HG03442 (cell line): Measurements from ENCODE around the gene AMH.

Experiments
- ATAC-seq: cut with Tn5 transposase; IDR thresholded peaks from one replicate; pipeline ENCODE4 v1.9.1; 2021; ENCODE audit warnings: mild to moderate bottlenecking, moderate library complexity; ENCODE audit not compliant: unreplicated experiment

AMH gene

GRCh38 chr19:2233601-2234280 is 15.4 kb upstream of the AMH start:
- no peak for ATAC-seq

GRCh38 chr19:2234996-2235380 is 14.1 kb upstream of the AMH start:
- ATAC-seq = no peak

DNA sequence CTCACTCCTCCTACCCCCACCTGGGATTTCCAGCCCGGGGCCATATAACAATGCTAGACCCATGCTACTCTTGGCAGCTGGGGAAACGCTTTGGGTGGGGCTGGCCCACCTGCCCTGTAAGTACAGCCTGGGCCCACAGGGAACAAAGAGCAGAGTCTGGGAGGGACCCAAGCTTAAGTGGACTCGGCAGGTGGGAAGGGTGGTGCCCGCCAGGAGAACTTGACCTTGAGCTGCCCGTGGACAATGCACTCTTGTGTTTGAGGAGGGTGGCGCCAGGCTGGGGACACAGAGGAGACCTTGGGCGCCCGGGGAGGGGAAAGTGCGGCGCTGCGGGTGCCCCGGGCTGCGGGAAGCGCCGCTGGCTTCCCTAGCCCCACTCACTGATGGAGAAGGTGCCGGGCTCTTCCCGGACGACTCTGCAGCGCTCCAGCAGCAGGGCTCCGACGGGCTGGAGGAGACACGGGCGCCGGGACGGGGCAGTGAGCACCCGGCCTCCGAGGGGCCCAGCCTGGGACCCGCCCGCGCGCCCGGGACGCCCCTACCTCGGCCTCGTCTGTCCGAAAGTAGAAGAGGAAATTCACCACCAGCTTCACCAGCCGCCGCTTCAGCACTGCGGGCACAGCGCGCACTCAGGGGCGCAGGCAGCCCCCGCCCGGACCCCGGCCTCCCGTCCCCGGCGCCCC is 13.6 kb upstream of the AMH start:
- peak; percentile 11 for ATAC-seq

GRCh38 chr19:2236064-2236313 is 13.1 kb upstream of the AMH start:
- ATAC-seq = no peak

DNA sequence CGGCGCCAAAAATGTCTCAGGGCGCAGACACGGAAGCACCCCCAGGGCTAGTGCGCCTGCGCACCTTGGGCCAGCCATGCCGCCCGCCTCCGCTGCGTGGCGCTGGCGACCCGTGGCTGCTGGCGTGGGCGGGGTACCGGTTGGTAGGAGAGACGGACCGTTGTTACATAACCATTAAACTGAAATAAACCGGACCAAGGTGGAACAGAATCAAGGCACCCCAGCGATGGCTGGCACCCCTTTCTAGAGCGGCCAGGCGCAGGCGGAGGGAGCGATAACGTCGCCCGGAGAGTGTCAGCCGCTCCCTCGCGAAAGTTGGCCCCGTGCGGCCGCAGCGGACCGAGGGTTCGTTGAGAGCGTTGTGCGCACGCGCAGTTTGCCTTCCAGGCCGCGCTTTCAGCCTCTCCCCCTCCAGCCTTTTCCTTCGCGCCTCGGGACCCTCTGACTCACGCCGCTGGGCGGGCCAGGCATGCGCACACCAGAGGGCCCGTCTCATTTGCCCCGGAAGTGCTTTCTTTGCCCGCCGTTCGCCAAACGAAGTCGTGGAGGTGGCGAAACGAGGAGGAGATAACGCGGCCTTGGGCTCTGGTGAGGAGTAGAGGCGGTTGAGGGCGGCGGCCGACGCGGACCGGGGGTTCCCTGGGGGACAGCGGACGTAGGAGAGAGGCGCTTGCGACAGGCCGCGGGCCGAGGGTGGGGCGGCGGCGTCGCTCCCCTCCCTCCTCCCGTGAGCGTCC is 12.6 kb upstream of the AMH start, which contains the start of the genes PLEKHJ1 and SF3A2:
TSS of gene PLEKHJ1 (minus strand) at position 16 of the 737 bp plus-strand sequence. CDS start 81 bp downstream, outside the sequence.
TSS of gene SF3A2 (plus strand) at position 511 of the 737 bp plus-strand sequence. CDS start 6,595 bp downstream, outside the sequence.
- ATAC-seq = peak; percentile 68

GRCh38 chr19:2237051-2237868 is 11.9 kb upstream of the AMH start:
- ATAC-seq = no peak

DNA sequence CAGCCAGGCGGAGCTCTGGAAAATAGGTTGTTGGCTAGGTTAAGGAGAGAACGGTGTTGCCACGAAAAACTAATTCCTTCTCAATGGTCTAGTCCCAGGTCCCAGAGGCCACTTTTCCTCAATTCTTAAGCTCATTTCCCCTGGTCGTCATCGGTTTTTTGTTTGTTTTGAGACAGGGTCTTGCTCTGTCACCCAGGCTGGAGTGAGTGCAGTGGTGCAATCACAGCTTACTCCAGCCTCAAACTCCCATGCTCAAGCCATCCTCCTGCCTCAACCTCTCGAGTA is 11.3 kb upstream of the AMH start:
- no peak for ATAC-seq

DNA sequence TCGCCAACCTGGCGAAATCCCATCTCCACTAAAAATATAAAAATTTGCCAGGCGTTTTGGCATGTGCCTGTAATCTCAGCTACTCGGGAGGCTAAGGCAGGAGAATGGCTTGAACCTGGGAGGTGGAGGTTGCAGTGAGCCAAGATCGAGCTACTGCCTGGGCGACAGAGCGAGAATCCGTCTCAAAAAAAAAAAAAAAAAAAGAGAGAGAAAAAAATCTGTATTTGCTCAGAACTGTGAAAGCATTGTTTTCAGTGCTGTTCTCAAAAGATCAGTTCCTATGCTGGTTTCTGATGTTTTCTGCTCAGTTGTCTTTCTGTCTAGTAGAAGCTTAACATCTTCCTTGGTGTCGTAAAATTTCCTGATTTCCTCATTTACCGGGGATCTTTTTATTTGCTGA is 9.9 kb upstream of the AMH start:
- ATAC-seq = no peak

GRCh38 chr19:2239771-2240770 is 9.1 kb upstream of the AMH start:
- ATAC-seq = no peak

GRCh38 chr19:2240881-2241760 is 8.0 kb upstream of the AMH start:
- ATAC-seq = no peak

GRCh38 chr19:2242092-2242537 is 7.0 kb upstream of the AMH start:
- no peak for ATAC-seq

- no peak for ATAC-seq
These were observed 6.3 kb upstream of the AMH start for GRCh38 chr19:2242816-2243215.

GRCh38 chr19:2243274-2244124 is 5.6 kb upstream of the AMH start:
- no peak for ATAC-seq

- no peak for ATAC-seq
These were observed 5.1 kb upstream of the AMH start for GRCh38 chr19:2244125-2244411.

- ATAC-seq = no peak
These were observed 4.6 kb upstream of the AMH start for GRCh38 chr19:2244486-2244885.

DNA sequence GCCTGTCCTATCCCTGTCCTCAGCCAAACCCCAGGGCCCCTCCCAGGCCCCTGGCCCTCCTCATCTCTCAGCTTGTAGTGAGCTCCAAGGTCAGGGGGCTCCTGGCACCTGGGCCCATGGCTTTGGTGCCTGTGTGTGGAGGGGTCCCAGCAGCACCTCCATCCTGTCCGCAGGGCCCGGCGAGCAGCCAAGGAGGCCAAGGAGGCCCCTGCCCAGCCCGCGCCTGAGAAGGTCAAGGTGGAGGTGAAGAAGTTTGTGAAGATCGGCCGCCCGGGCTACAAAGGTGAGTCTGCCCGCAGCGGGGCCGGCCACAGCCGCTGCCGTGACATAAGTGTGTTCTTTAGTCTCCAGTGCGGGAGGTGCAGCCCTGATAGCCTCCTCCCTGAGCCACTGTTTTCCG is 3.9 kb upstream of the AMH start:
- ATAC-seq = no peak

- ATAC-seq = no peak
These were observed 3.0 kb upstream of the AMH start for GRCh38 chr19:2246014-2246620.

GRCh38 chr19:2246801-2247361 is 2.2 kb upstream of the AMH start:
- ATAC-seq = no peak
